GM21737 (cell line): ENCODE results near the gene HPSE.

Experiments
- ATAC-seq: cut with Tn5 transposase; IDR thresholded peaks from one replicate; pipeline ENCODE4 v1.9.1; 2021; ENCODE audit warnings: mild to moderate bottlenecking, moderate library complexity; ENCODE audit not compliant: unreplicated experiment

Gene HPSE

DNA sequence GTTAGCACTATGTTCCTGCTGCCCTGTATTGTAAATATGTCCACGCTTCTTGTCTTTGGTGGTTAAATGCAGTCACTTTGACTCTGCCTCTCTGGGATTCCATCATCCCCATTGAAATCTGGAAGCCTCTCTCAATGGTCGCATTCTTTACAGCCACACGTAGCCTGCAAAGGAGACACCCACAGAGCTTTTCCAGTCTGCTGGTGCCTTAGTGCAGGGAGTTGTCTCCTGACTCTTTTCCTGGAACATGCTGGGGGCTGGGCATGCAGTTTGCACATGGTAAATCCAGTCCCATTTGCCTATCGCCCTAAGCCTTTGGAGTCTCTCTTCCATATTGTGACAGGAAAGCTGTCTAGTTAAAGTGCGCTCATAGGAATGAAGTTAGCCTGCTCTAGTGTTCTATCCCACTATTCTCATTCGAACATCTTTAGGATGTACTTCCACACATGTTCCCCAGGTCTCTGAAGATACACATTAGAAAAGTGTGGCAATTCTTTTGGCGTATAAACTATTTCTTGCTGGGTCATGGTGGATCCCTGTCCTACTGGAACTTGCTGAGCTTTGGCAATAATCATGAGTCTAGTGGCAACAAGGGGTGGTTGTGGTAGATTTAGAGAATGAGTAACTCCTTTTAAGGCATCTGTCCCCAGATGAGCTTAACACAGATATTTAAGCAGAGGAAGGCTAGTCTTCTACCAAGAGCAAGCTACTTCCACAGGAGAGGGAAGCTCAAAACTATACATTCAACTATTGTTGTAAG lies 83.8 kb downstream of the HPSE start:
- ATAC-seq, result no peak

DNA sequence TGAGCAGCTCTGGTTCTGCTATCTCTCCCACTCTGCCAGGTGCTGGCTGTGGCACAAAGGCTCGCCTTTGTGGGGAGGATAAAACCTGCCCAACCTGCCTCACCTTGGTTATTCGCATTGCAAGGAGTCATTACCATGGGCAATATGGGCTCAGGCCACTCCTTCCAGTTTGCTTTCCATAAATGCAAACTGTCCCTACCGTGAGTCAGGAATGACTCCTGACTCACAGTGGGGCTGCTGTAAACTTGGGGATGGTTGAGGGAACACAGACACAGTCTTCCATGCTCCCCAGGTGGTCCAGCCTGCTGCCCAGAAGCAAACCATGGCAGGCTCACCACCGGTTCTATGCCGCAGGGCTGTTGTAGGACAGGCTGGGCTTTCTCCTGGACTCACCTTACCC lies 86.2 kb downstream of the HPSE start:
- no peak for ATAC-seq

DNA sequence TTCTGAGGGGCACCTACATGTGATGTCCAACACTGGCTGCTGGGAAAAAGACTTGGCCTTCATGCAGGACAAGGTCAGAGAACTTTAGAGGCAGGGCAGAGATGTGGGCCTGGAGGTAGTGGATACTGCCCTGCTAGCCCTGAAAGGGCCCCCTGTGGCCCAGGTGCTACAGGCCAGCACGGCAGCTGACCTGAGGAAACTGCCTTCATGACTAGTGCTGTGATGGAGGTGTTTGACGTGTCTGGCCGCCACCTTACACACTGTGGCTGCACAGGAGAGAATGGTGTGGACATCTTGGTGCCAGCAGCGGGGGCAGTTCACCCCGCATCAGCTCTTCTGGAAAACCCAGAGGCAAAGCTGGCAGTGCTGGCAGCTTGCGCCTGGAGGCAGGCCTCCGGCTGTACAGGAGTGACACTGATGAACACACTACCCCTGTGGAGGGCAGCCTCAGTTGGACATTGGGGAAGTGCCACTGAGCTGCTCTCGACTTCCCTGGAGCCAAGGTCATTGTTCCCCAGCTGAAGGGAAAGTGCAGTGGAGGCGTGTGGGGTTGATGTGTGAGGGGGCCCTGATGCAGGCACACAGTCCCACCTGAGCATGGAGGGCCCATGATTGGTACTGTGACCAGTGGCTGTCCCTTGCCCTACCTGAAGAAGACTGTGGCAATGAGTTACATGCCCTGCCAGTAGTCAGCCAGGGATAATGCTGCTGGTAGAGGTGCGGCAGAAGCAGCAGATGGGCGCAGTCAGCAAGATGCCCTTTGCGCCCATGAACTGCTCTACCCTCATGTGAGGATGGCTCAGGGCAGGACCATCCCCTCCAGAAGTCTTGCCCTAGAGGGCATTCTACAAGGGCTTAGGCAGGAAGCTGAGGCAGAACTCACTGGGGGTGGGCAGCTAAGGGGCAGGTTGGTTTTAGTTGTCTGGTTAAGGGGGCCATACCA lies 87.0 kb downstream of the HPSE start:
- no peak for ATAC-seq
